Peyer's patch (tissue), 4 donors: ENCODE measurements around the gene RNF208. TPM values are rescaled to one million over a fixed set of nuclear protein-coding genes. Genes with fewer than 3 reads are reported as not detected.

Experiments used
- DNase-seq, 3 donors: peaks; one replicate each; pipeline ENCODE4 v3.0.0-alpha.2; 2017 to 2019
- H3K27ac ChIP-seq, 4 donors: fragments of 200-600 bp; sonication (generic); one replicate each; pipeline ENCODE4 v1.5.1; 2016 to 2019
- H3K27me3 ChIP-seq, 2 donors: fragments of 200-600 bp; sonication (generic); one replicate each; pipeline ENCODE4 v1.5.1; 2019
- H3K36me3 ChIP-seq, 3 donors: fragments of 200-600 bp; sonication (generic); one replicate each; pipeline ENCODE4 v1.5.1; 2016 to 2019
- H3K4me1 ChIP-seq, 4 donors: fragments of 200-600 bp; sonication (generic); one replicate each; pipeline ENCODE4 v1.5.1; 2016 to 2019
- H3K4me3 ChIP-seq, 4 donors: fragments of 200-600 bp; sonication (generic); 1 replicate in 3 of 4; 2 replicates in 1 of 4; pipeline ENCODE4 v1.5.1; 2016 to 2019; ENCODE audit warnings: mild to moderate bottlenecking in 1 of 4
- H3K9me3 ChIP-seq, 4 donors: fragments of 200-600 bp; sonication (generic); one replicate each; pipeline ENCODE4 v1.5.1; 2016 to 2019; ENCODE audit warnings: mild to moderate bottlenecking in 1 of 4
- POLR2A ChIP-seq, 2 donors: fragments of 450-650 bp; IDR thresholded peaks; one replicate each; pipeline ENCODE4 v1.5.1; 2017; ENCODE audit warnings: antibody characterized with exemption in 2 of 2, mild to moderate bottlenecking in 2 of 2, moderate library complexity in 2 of 2
- total RNA-seq, 4 donors: library from RNA; depleted of rRNA; stranded (reverse); fragments of >200 nt; gene quantifications; one replicate each; pipeline ENCODE4 v1.1.0, GENCODE V29; 2016
- TF ChIP-seq, protein P1 (sequence below), 6 experiments: fragments of 450-650 bp in 4 of 6; fragments of 200-600 bp in 2 of 6; sonication (generic) in 1 of 6; IDR thresholded peaks; one replicate each; pipeline ENCODE4 v1.5.1; 2017 to 2019; ENCODE audit warnings: antibody characterized with exemption in 6 of 6, mild to moderate bottlenecking in 3 of 6, moderate library complexity in 1 of 6

Gene RNF208
- total RNA-seq, 4 donors from 2014 or later: 4.4 to 5.9 TPM; not detected in 2

- Histone ChIP-seq H3K36me3 (peaks cover 0 to 24% (median 0%) of the 10 kb centered on the region in 3 donors), H3K9me3 (no peaks in the 10 kb centered on the region), H3K4me3 (peak overlapping the region; percentile 96 to 100 (median 100)), H3K27ac (peak overlapping the region; percentile 81 to 96 (median 90)), H3K4me1 (peaks cover 4 to 30% (median 12%) of the 10 kb centered on the region in 4 donors), H3K27me3 (no peaks in the 10 kb centered on the region)
- TF ChIP-seq POLR2A (IDR thresholded peaks at IDR 0.05): no peak
- TF ChIP-seq, protein P1, sequence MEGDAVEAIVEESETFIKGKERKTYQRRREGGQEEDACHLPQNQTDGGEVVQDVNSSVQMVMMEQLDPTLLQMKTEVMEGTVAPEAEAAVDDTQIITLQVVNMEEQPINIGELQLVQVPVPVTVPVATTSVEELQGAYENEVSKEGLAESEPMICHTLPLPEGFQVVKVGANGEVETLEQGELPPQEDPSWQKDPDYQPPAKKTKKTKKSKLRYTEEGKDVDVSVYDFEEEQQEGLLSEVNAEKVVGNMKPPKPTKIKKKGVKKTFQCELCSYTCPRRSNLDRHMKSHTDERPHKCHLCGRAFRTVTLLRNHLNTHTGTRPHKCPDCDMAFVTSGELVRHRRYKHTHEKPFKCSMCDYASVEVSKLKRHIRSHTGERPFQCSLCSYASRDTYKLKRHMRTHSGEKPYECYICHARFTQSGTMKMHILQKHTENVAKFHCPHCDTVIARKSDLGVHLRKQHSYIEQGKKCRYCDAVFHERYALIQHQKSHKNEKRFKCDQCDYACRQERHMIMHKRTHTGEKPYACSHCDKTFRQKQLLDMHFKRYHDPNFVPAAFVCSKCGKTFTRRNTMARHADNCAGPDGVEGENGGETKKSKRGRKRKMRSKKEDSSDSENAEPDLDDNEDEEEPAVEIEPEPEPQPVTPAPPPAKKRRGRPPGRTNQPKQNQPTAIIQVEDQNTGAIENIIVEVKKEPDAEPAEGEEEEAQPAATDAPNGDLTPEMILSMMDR (IDR thresholded peaks at IDR 0.05): no peak
- DNase-seq: peak in 1 of 3 donors; percentile 39
Observed at GRCh38 chr9:137255448-137256114, 33.5 kb upstream of the RNF208 start.

DNA sequence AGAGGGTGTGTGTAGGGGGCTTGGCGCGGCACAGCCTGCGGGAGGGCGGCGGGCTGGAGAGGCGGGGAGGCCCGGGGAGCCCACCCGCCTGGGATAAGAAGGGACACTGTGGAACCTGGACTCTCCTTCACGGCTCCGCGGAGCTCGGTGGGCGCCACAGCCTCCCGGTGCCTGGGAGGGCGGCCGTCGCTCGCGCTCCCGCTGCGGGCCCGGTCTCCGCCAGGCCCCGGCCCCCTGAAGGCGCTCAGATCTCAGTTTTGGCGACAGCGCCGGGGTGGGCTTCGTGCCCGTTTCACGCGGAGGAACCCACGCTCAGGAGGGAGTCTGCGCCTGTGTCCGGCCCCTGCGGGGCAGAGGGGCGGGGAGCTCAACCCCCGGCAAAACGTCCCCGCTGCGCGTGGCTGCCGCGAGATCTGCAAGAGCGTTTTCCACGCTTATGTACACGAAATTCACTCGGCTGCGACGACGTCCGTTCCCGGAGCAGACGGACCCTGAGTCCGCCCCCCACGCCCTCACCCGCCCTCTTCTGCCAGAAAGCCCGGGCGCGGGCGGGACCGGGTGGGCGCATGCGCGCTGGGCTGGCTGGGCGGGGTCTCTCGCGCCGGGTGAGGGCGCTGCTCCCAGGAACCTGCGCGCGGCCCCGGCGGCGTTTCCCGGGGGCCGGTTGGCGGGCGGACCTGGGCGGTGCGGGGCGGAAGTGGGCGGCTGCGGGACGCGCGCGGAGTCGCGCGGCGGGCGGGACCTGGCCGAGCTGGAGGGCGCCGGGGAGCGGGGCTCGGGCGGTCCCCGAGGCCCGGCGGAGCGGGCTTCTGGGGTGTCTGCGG is 32.8 kb upstream of the RNF208 start, which contains the start of gene NELFB:
NELFB (plus strand) TSS at position 704 of the 824 bp plus-strand sequence.
- H3K27me3 ChIP-seq: no peaks in the 10 kb centered on the region
- no peaks in the 10 kb centered on the region for H3K9me3 ChIP-seq
- H3K27ac ChIP-seq: peak within 1 kb of the TSS; percentile 81 to 96 (median 90)
- peaks cover 4 to 30% (median 12%) of the 10 kb centered on the region in 4 donors for H3K4me1 ChIP-seq
- TF ChIP-seq POLR2A (IDR thresholded peaks at IDR 0.05): peak; percentile 74 to 94
- TF ChIP-seq, protein P1 (IDR thresholded peaks at IDR 0.05): peak in 2 of 6 experiments; percentile 10 to 17
- peak within 1 kb of the TSS; percentile 96 to 100 (median 100) for H3K4me3 ChIP-seq
- peaks cover 0 to 24% (median 0%) of the 10 kb centered on the region in 3 donors for H3K36me3 ChIP-seq
- peak; percentile 91 to 98 (median 96) for DNase-seq

- Histone ChIP-seq H3K4me1 (peaks cover 4 to 30% (median 12%) of the 10 kb centered on the region in 4 donors), H3K36me3 (peaks cover 0 to 18% (median 0%) of the 10 kb centered on the region in 3 donors)
Observed at GRCh38 chr9:137253717-137254623, 31.9 kb upstream of the RNF208 start.

DNA sequence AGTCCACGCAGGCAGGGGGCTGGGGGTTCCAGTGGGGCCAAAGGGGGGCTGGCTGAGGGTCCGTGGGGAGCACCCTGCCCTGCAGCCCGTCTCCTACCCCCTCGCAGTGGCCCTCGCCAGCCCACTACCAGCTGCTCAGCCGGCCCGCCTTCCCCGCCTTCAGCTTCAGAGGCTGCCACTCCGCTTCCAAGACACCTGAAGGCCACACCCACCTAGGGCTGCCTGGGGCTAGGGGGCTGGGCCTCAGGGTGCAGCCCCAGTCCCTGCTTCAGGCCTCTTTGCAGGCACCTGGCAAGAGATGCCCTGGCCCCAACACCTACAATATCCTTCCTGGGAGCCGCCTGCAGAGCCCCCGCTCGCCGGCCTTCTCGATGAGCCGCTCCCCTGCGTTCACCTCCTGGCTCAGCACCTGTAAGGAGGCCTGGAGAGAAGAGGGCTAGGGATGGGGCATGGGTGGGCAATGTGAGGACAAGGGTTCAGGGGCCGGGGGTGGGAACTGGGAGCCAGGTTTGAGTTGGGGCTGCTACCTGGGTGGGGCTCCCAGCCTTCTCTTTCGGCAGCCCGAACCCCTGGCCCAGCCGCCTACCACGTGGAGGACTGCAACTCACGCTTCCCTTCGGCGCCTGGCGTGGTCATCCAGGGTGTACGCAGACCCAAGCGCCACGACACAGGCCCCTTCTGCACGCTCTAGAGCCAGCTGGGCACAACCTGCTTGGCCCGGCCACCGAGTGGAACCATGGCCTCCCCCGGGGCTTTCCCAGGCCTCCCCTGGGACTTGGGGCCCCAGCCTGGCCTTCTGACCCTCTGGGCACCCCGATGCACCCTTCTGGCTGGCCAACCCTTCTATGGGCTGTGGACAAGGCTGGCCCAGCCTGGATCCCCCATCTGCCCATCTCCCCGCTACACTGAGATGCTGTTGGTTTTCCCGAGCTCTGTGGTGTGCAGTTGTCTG is 30.8 kb upstream of the RNF208 start:
- H3K4me1 ChIP-seq: peaks cover 4 to 30% (median 12%) of the 10 kb centered on the region in 4 donors
- no peaks in the 10 kb centered on the region for H3K27me3 ChIP-seq
- no peak for DNase-seq
- no peaks in the 10 kb centered on the region for H3K9me3 ChIP-seq
- H3K4me3 ChIP-seq: no peak overlapping the region
- no peak for TF ChIP-seq POLR2A (IDR thresholded peaks at IDR 0.05)
- TF ChIP-seq, protein P1 (IDR thresholded peaks at IDR 0.05): no peak
- H3K27ac ChIP-seq: no peak overlapping the region
- peaks cover 0 to 8% (median 0%) of the 10 kb centered on the region in 3 donors for H3K36me3 ChIP-seq

More at GRCh38 chr9:137253717-137254623, 31.9 kb upstream of the RNF208 start:
- H3K9me3 ChIP-seq: no peaks in the 10 kb centered on the region
- H3K27me3 ChIP-seq: no peaks in the 10 kb centered on the region
- peak in 1 of 3 donors; percentile 70 for DNase-seq
- H3K27ac ChIP-seq: peak overlapping the region; percentile 81 to 96 (median 90)
- TF ChIP-seq POLR2A (IDR thresholded peaks at IDR 0.05): peak in 1 of 2 donors; percentile 41
- TF ChIP-seq, protein P1 (IDR thresholded peaks at IDR 0.05): no peak
- H3K4me3 ChIP-seq: peak overlapping the region; percentile 96 to 100 (median 100)
